IMR-90 (cell line): ENCODE measurements around the gene MKX. TPM values are rescaled to one million over a fixed set of nuclear protein-coding genes. Genes with fewer than 3 reads are reported as not detected.
A peak's percentile ranks its signal among the peaks of the same experiment; 100 is the strongest.

Experiments used
- ATAC-seq: fragments of 200-7000 bp; cut with Tn5 transposase; 2 replicates; pipeline ENCODE4 v1.9.1; 2020; ENCODE audit warnings: low read depth, mild to moderate bottlenecking, moderate library complexity
- BruUV-seq: library from RNA; stranded (reverse); fragments of 400-500 nt; replicated peaks from 2 replicates; lab custom pipeline; 2021; lab: Mats Ljungman, UMichigan
- CTCF ChIA-PET: fragments of 300-600 bp; formaldehyde crosslinking; extraction: SDS; loops from one replicate; lab custom pipeline; 2021; ENCODE audit warnings: antibody characterized with exemption; lab: Yijun Ruan, JAX
- POLR2A ChIA-PET: fragments of 300-600 bp; sonication (Branson Sonifier 250); formaldehyde crosslinking; loops from one replicate; lab custom pipeline; 2022; ENCODE audit warnings: antibody characterized with exemption; ENCODE audit not compliant: unreplicated experiment; lab: Charles Lee
- DNase-seq: peaks from one replicate; pipeline ENCODE4 v3.0.0; 2013
- H2AFZ ChIP-seq: replicated peaks from 2 replicates; pipeline ENCODE3; 2013; ENCODE audit warnings: low read length, mild to moderate bottlenecking; ENCODE audit not compliant: poor library complexity
- H2AK5ac ChIP-seq: 2 replicates; pipeline ENCODE4 v1.6.1; 2013; ENCODE audit warnings: low read depth, low read length, inconsistent platforms
- H2AK9ac ChIP-seq: replicated peaks from 2 replicates; pipeline ENCODE3; 2013; ENCODE audit warnings: mild to moderate bottlenecking, low read depth, low read length, moderate library complexity; ENCODE audit not compliant: poor library complexity
- H2BK120ac ChIP-seq: 2 replicates; pipeline ENCODE4 v1.6.1; 2013; ENCODE audit warnings: low read depth, low read length, inconsistent platforms
- H2BK15ac ChIP-seq: 3 replicates; pipeline ENCODE4 v1.6.1; 2013; ENCODE audit warnings: low read depth, low read length, inconsistent platforms
- H2BK20ac ChIP-seq: 2 replicates; pipeline ENCODE4 v1.6.1; 2013; ENCODE audit warnings: low read depth, mild to moderate bottlenecking, inconsistent platforms, low read length, moderate library complexity
- H2BK5ac ChIP-seq: 2 replicates; pipeline ENCODE4 v1.6.1; 2013; ENCODE audit warnings: mild to moderate bottlenecking, low read depth, low read length, inconsistent platforms; ENCODE audit not compliant: poor library complexity, severe bottlenecking
- H3K14ac ChIP-seq: replicated peaks from 2 replicates; pipeline ENCODE4 v1.6.1; 2013; ENCODE audit warnings: low read depth, low read length, inconsistent platforms
- H3K18ac ChIP-seq: 2 replicates; pipeline ENCODE4 v1.6.1; 2013; ENCODE audit warnings: low read depth, low read length, control low read depth
- H3K23ac ChIP-seq: 2 replicates; pipeline ENCODE4 v1.6.1; 2013; ENCODE audit warnings: low read depth, low read length, inconsistent platforms
- H3K27ac ChIP-seq: 2 replicates; pipeline ENCODE4 v1.5.1; 2013; ENCODE audit warnings: mild to moderate bottlenecking, control low read depth, low read length; ENCODE audit not compliant: insufficient read depth
- H3K27me3 ChIP-seq: 2 replicates; pipeline ENCODE4 v1.6.1; 2013; ENCODE audit warnings: low read length; ENCODE audit not compliant: control insufficient read depth, insufficient read depth
- H3K36me3 ChIP-seq: 2 replicates; pipeline ENCODE4 v1.6.1; 2013; ENCODE audit warnings: low read length, mixed read lengths; ENCODE audit not compliant: control insufficient read depth, insufficient read depth
- H3K4ac ChIP-seq: 2 replicates; pipeline ENCODE4 v1.6.1; 2013; ENCODE audit warnings: low read depth, low read length, inconsistent platforms
- H3K4me1 ChIP-seq: 2 replicates; pipeline ENCODE4 v1.6.1; 2013; ENCODE audit warnings: low read length, mixed read lengths; ENCODE audit not compliant: control insufficient read depth, insufficient read depth
- H3K4me2 ChIP-seq: 2 replicates; pipeline ENCODE4 v1.6.1; 2013; ENCODE audit warnings: low read depth, mild to moderate bottlenecking, control low read depth, low read length, moderate library complexity
- H3K4me3 ChIP-seq: 2 replicates; pipeline ENCODE4 v1.5.1; 2013; ENCODE audit warnings: low read depth, mild to moderate bottlenecking, control low read depth, low read length, moderate library complexity; ENCODE audit not compliant: insufficient read depth
- H3K56ac ChIP-seq: 2 replicates; pipeline ENCODE4 v1.6.1; 2013; ENCODE audit warnings: low read length, inconsistent platforms; ENCODE audit not compliant: insufficient read depth; ENCODE audit errors: extremely low read depth
- H3K79me1 ChIP-seq, 2 experiments: 2 replicates each; pipeline ENCODE4 v1.6.1; 2013; ENCODE audit warnings: low read length in 2 of 2, inconsistent platforms in 1 of 2, low read depth in 1 of 2
- H3K9ac ChIP-seq: 2 replicates; pipeline ENCODE4 v1.6.1; 2013; ENCODE audit warnings: low read depth, low read length, control low read depth
- H3K9me1 ChIP-seq: 2 replicates; pipeline ENCODE4 v1.6.1; 2013; ENCODE audit warnings: low read length, inconsistent platforms; ENCODE audit not compliant: insufficient read depth
- H3K9me3 ChIP-seq: 2 replicates; pipeline ENCODE4 v1.6.1; 2013; ENCODE audit warnings: low read length; ENCODE audit not compliant: control insufficient read depth, insufficient read depth
- H4K20me1 ChIP-seq: 2 replicates; pipeline ENCODE4 v1.6.1; 2013; ENCODE audit warnings: low read length, inconsistent platforms; ENCODE audit not compliant: insufficient read depth
- H4K5ac ChIP-seq: 2 replicates; pipeline ENCODE4 v1.6.1; 2013; ENCODE audit warnings: mild to moderate bottlenecking, low read depth, low read length, control low read depth
- H4K8ac ChIP-seq, 2 experiments: 2 replicates each; pipeline ENCODE4 v1.6.1; 2013; ENCODE audit warnings: low read depth in 2 of 2, low read length in 2 of 2, control low read depth in 1 of 2, inconsistent platforms in 1 of 2
- H4K91ac ChIP-seq: 2 replicates; pipeline ENCODE4 v1.6.1; 2013; ENCODE audit warnings: low read depth, low read length, inconsistent platforms; ENCODE audit not compliant: insufficient read depth
- BHLHE40 ChIP-seq: fragments of 150-350 bp; IDR thresholded peaks from 2 replicates; pipeline ENCODE4 v1.6.1; 2016; ENCODE audit warnings: mild to moderate bottlenecking, low read depth, low read length
- CEBPB ChIP-seq: IDR thresholded peaks from 2 replicates; pipeline ENCODE4 v1.6.1; 2012; ENCODE audit warnings: low read depth, low read length, improper control_type of control experiment
- CHD1 ChIP-seq: IDR thresholded peaks from 2 replicates; pipeline ENCODE4 v1.6.1; 2012; ENCODE audit warnings: low read depth, low read length, improper control_type of control experiment
- FOS ChIP-seq: fragments of 150-350 bp; IDR thresholded peaks from 2 replicates; pipeline ENCODE4 v1.6.1; 2016; ENCODE audit warnings: low read depth, low read length
- MAFK ChIP-seq: IDR thresholded peaks from 2 replicates; pipeline ENCODE4 v1.6.1; 2012; ENCODE audit warnings: low read depth, low read length, improper control_type of control experiment
- MAZ ChIP-seq: IDR thresholded peaks from 2 replicates; pipeline ENCODE4 v1.6.1; 2012; ENCODE audit warnings: low read depth, mild to moderate bottlenecking, low read length, improper control_type of control experiment, moderate library complexity, borderline replicate concordance
- MXI1 ChIP-seq: IDR thresholded peaks from 2 replicates; pipeline ENCODE4 v1.6.1; 2012; ENCODE audit warnings: low read depth, mild to moderate bottlenecking, low read length, moderate library complexity, borderline replicate concordance
- NFE2L2 ChIP-seq: fragments of 150-350 bp; IDR thresholded peaks from 2 replicates; pipeline ENCODE4 v1.6.1; 2016; ENCODE audit warnings: low read depth, mild to moderate bottlenecking, low read length
- POLR2A ChIP-seq: IDR thresholded peaks from 2 replicates; pipeline ENCODE4 v1.6.1; 2012; ENCODE audit warnings: mild to moderate bottlenecking, low read depth, low read length
- RAD21 ChIP-seq: IDR thresholded peaks from 2 replicates; pipeline ENCODE4 v1.6.1; 2012; ENCODE audit warnings: low read length, improper control_type of control experiment
- RCOR1 ChIP-seq: IDR thresholded peaks from 2 replicates; pipeline ENCODE4 v1.6.1; 2012; ENCODE audit warnings: mild to moderate bottlenecking, low read length, improper control_type of control experiment; ENCODE audit not compliant: insufficient replicate concordance
- RFX5 ChIP-seq: IDR thresholded peaks from 2 replicates; pipeline ENCODE4 v1.8.0; 2012; ENCODE audit warnings: low read depth, mild to moderate bottlenecking, low read length, moderate library complexity
- SMC3 ChIP-seq: fragments of 150-350 bp; IDR thresholded peaks from 2 replicates; pipeline ENCODE4 v1.6.1; 2016; ENCODE audit warnings: low read depth, mild to moderate bottlenecking, antibody characterized with exemption, low read length, moderate library complexity
- WGBS, 2 experiments: methylation state at CpG; one replicate each; pipeline versions ENCODE4 v1.1.5 to v1.1.7; 2013; ENCODE audit warnings: missing lambda C conversion rate in 2 of 2; ENCODE audit not compliant: insufficient read length in 1 of 2; ENCODE audit errors: extremely low coverage in 2 of 2; 5-methylcytosine and 5-hydroxymethylcytosine counted together
- dilution Hi-C: fragments of 300-500 bp; cut with HindIII; formaldehyde crosslinking; loops from one replicate; pipeline ENCODE4 v1.14.3; 2018; ENCODE audit warnings: low sequenced_read_pairs; ENCODE audit not compliant: unreplicated experiment
- in situ Hi-C: fragments of 300-500 bp; cut with MboI; formaldehyde crosslinking; loops from 3 replicates; pipeline ENCODE4 v1.14.3; 2019; ENCODE audit warnings: low sequenced_read_pairs, inconsistent platforms, mixed read lengths
- intact Hi-C: fragments of 100-400 bp; cut with micrococcal nuclease; formaldehyde crosslinking; loops from 2 replicates; pipeline ENCODE4 v1.10.0; 2022
- polyA plus RNA-seq, 3 experiments: library from polyadenylated mRNA; depleted of rRNA; stranded (reverse); fragments of >200 nt; gene quantifications; 2 replicates each; pipeline ENCODE4 v1.2.3, GENCODE V29; 2012; ENCODE audit warnings: low replicate concordance in 1 of 3
- total RNA-seq: library from RNA; depleted of rRNA; stranded (reverse); fragments of >200 nt; gene quantifications from 2 replicates; pipeline ENCODE4 v1.2.3, GENCODE V29; 2012
- TF ChIP-seq, protein P1 (sequence below): fragments of 150-350 bp; IDR thresholded peaks from 2 replicates; pipeline ENCODE4 v1.6.1; 2017; ENCODE audit warnings: mild to moderate bottlenecking, antibody characterized with exemption, low read length, low read depth
- TF ChIP-seq, protein P2 (sequence below): conservative IDR thresholded peaks from 2 replicates; pipeline ENCODE4 v1.5.1; 2012; ENCODE audit warnings: mild to moderate bottlenecking, low read depth, low read length, improper control_type of control experiment
- TF ChIP-seq, protein P3 (sequence below): fragments of 150-350 bp; IDR thresholded peaks from 2 replicates; pipeline ENCODE4 v1.6.1; 2016; ENCODE audit warnings: low read depth, mild to moderate bottlenecking, low read length, moderate library complexity, borderline replicate concordance

The MKX gene
- total and polyA plus RNA-seq, 2 of the 4 experiments (the other 2 are of a cell fraction): 0.10 to 0.36 TPM

DNA sequence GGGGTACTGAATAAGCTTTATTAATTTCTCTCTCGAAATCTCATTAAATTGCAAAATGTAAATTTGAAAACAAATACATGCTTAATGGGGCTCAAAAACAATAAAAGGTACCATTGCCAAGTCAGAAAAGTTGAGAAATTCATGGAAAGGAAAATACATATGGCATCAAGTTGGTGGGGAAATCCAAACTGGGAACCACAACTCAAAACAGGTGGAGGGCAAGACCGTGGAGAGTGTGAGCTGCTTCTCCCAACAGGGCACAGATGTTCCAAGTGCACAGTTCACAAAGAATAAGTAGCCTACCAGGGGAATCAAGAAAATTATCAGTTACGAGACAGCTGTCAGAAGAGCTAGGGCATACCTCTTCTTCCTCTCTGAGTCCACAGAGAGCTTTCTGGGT is 26.6 kb downstream of the MKX start:
- TF ChIP-seq MXI1: no peak
- no peak for TF ChIP-seq RCOR1
- TF ChIP-seq MAFK: no peak
- TF ChIP-seq FOS: no peak
- TF ChIP-seq, protein P1, sequence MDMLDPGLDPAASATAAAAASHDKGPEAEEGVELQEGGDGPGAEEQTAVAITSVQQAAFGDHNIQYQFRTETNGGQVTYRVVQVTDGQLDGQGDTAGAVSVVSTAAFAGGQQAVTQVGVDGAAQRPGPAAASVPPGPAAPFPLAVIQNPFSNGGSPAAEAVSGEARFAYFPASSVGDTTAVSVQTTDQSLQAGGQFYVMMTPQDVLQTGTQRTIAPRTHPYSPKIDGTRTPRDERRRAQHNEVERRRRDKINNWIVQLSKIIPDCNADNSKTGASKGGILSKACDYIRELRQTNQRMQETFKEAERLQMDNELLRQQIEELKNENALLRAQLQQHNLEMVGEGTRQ: no peak
- no peak for TF ChIP-seq BHLHE40
- TF ChIP-seq CHD1: no peak
- no peak for TF ChIP-seq SMC3
- TF ChIP-seq POLR2A: no peak
- no peak for TF ChIP-seq NFE2L2
- TF ChIP-seq CEBPB: no peak
- TF ChIP-seq RAD21: no peak
- TF ChIP-seq, protein P2, sequence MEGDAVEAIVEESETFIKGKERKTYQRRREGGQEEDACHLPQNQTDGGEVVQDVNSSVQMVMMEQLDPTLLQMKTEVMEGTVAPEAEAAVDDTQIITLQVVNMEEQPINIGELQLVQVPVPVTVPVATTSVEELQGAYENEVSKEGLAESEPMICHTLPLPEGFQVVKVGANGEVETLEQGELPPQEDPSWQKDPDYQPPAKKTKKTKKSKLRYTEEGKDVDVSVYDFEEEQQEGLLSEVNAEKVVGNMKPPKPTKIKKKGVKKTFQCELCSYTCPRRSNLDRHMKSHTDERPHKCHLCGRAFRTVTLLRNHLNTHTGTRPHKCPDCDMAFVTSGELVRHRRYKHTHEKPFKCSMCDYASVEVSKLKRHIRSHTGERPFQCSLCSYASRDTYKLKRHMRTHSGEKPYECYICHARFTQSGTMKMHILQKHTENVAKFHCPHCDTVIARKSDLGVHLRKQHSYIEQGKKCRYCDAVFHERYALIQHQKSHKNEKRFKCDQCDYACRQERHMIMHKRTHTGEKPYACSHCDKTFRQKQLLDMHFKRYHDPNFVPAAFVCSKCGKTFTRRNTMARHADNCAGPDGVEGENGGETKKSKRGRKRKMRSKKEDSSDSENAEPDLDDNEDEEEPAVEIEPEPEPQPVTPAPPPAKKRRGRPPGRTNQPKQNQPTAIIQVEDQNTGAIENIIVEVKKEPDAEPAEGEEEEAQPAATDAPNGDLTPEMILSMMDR: no peak
- TF ChIP-seq, protein P3, sequence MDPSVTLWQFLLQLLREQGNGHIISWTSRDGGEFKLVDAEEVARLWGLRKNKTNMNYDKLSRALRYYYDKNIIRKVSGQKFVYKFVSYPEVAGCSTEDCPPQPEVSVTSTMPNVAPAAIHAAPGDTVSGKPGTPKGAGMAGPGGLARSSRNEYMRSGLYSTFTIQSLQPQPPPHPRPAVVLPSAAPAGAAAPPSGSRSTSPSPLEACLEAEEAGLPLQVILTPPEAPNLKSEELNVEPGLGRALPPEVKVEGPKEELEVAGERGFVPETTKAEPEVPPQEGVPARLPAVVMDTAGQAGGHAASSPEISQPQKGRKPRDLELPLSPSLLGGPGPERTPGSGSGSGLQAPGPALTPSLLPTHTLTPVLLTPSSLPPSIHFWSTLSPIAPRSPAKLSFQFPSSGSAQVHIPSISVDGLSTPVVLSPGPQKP: no peak
- no peak for TF ChIP-seq RFX5
- no peak for TF ChIP-seq MAZ
- POLR2A ChIA-PET: interaction anchor here (0.6 kb wide), 1 partner anchor 8 kb away, joined by 4 read pairs; no protein-coding TSS in a partner anchor
- H3K14ac ChIP-seq: no peak overlapping the region
- no peak overlapping the region for H4K8ac ChIP-seq
- no peak overlapping the region for H3K9ac ChIP-seq
- no peak overlapping the region for H2BK20ac ChIP-seq
- H3K4me2 ChIP-seq: no peak overlapping the region
- H3K9me3 ChIP-seq: no peaks in the 10 kb centered on the region
- H3K9me1 ChIP-seq: peaks cover 7% of the 10 kb centered on the region
- ATAC-seq: no peak
- no peak overlapping the region for H2AK9ac ChIP-seq
- H2AK5ac ChIP-seq: peak overlapping the region; percentile 33; the same call in 1 of the 2 replicates
- no peak overlapping the region for H3K4ac ChIP-seq
- 80% methylated on average over 1 of the region's 3 CpGs; no CpG with 5 or more reads in 1 of the 2 experiments for WGBS, 2 experiments
- no peak overlapping the region for H4K91ac ChIP-seq
- H2AFZ ChIP-seq: no peak overlapping the region
- intact Hi-C loops (no loop called here), in situ Hi-C loops (no loop called here), dilution Hi-C loops (no loop called here)
- no peak overlapping the region for H3K27ac ChIP-seq
- no peak overlapping the region for H2BK5ac ChIP-seq
- DNase-seq: no peak
- no peaks in the 10 kb centered on the region for H3K36me3 ChIP-seq
- no peak overlapping the region for H3K56ac ChIP-seq
- no peak overlapping the region for H3K18ac ChIP-seq
- H4K20me1 ChIP-seq: no peaks in the 10 kb centered on the region
- H2BK15ac ChIP-seq: no peak overlapping the region
- CTCF ChIA-PET: interaction anchor here (0.7 kb wide), 1 partner anchor 214 kb away, joined by 4 read pairs; no protein-coding TSS in a partner anchor
- BruUV-seq: no TSS peak
- no peak overlapping the region for H3K23ac ChIP-seq
- H4K5ac ChIP-seq: no peak overlapping the region
- no peaks in the 10 kb centered on the region for H3K27me3 ChIP-seq
- peaks cover 17% of the 10 kb centered on the region for H3K4me1 ChIP-seq
- no peak overlapping the region for H3K4me3 ChIP-seq
- H2BK120ac ChIP-seq: no peak overlapping the region
- H3K79me1 ChIP-seq: no peaks in the 10 kb centered on the region
